Lung (tissue), 12 donors: Measurements from ENCODE around the gene ZNF764. TPM values are rescaled to one million over a fixed set of nuclear protein-coding genes. Genes with fewer than 3 reads are reported as not detected.
A peak's percentile ranks its signal among the peaks of the same experiment; 100 is the strongest.

Source experiments
- ATAC-seq: fragments of 200-7000 bp; cut with Tn5 transposase; one replicate; pipeline ENCODE4 v1.9.1; 2020; ENCODE audit warnings: moderate number of reproducible peaks; ENCODE audit not compliant: insufficient read depth, low FRiP score
- DNase-seq, 3 donors: peaks; one replicate each; pipeline ENCODE4 v3.0.0-alpha.2; 2013 to 2017
- H3K27ac ChIP-seq, 2 donors: one replicate each; pipeline ENCODE4 v1.5.1; 2013; ENCODE audit warnings: mild to moderate bottlenecking in 2 of 2, moderate library complexity in 2 of 2, control low read depth in 1 of 2, inconsistent platforms in 1 of 2, low read depth in 1 of 2, low read length in 1 of 2
- H3K27me3 ChIP-seq, 3 donors: one replicate each; pipeline ENCODE4 v1.5.1; 2013; ENCODE audit warnings: low read length in 2 of 3; ENCODE audit not compliant: control insufficient read depth in 3 of 3, insufficient read depth in 3 of 3
- H3K36me3 ChIP-seq, 4 donors: one replicate each; pipeline ENCODE4 v1.5.1; 2013; ENCODE audit warnings: low read length in 4 of 4, mild to moderate bottlenecking in 1 of 4, moderate library complexity in 1 of 4; ENCODE audit not compliant: control insufficient read depth in 4 of 4, insufficient read depth in 4 of 4
- H3K4me1 ChIP-seq, 5 donors: one replicate each; pipeline ENCODE4 v1.5.1; 2013; ENCODE audit warnings: low read length in 5 of 5, mild to moderate bottlenecking in 2 of 5, moderate library complexity in 1 of 5; ENCODE audit not compliant: control insufficient read depth in 5 of 5, insufficient read depth in 5 of 5
- H3K4me3 ChIP-seq: one replicate; pipeline ENCODE4 v1.5.1; 2013; ENCODE audit warnings: mild to moderate bottlenecking, control low read depth, moderate library complexity
- H3K9ac ChIP-seq, 2 donors: one replicate each; pipeline ENCODE4 v1.5.1; 2013; ENCODE audit warnings: low read length in 2 of 2, control low read depth in 1 of 2; ENCODE audit not compliant: insufficient read depth in 1 of 2
- H3K9me3 ChIP-seq, 4 donors: one replicate each; pipeline ENCODE4 v1.5.1; 2013; ENCODE audit warnings: low read length in 3 of 4, mild to moderate bottlenecking in 1 of 4, moderate library complexity in 1 of 4; ENCODE audit not compliant: control insufficient read depth in 4 of 4, insufficient read depth in 3 of 4
- CTCF ChIP-seq: IDR thresholded peaks from 2 replicates; pipeline ENCODE4 v1.5.1; 2012; ENCODE audit warnings: mild to moderate bottlenecking; ENCODE audit errors: control extremely low read depth, extremely low read depth
- WGBS, 2 donors: extraction: QIAGEN DNeasy Blood & Tissue Kit; methylation state at CpG; one replicate each; pipeline ENCODE4 v1.1.7; 2013; 5-methylcytosine and 5-hydroxymethylcytosine counted together
- polyA plus RNA-seq, 2 donors: library from polyadenylated mRNA; stranded (reverse); fragments of 200-250 nt; gene quantifications; one replicate each; pipeline ENCODE4 v1.2.1, GENCODE V29; 2013
- total RNA-seq, 2 donors: library from RNA; depleted of rRNA in 1 of 2; stranded (reverse); fragments of >200 nt in 1 of 2; gene quantifications; one replicate each; pipeline ENCODE4 v1.2.1, GENCODE V29; 2014 to 2021
- donor health status: control.
- donor health status: control.
- donor health status: Bipolar disorder and iron deficiency.
- donor health status: healthy.
- donor health status: DM: yes; HTN: yes; CAD: no.

Gene ZNF764
- total and polyA plus RNA-seq, 4 donors, result 4.9 to 12.6 (median 8.3) TPM

GRCh38 chr16:30521476-30521872 is 36.7 kb downstream of the ZNF764 start:
- DNase-seq, result no peak
- Histone ChIP-seq H3K27me3 (no peaks in the 10 kb centered on the region), H3K27ac (no peak overlapping the region), H3K9ac (no peak overlapping the region), H3K9me3 (no peaks in the 10 kb centered on the region), H3K4me3 (no peak overlapping the region), H3K4me1 (peaks cover 0 to 9% (median 0%) of the 10 kb centered on the region in 5 donors), H3K36me3 (peaks cover 0 to 18% (median 4%) of the 10 kb centered on the region in 4 donors)
- WGBS, 2 donors, result 87 to 94% methylated on average over 7 of the region's 7 CpGs
- no peak for ATAC-seq
- no peak for TF ChIP-seq CTCF

- H3K36me3 ChIP-seq, result peaks cover 0 to 15% (median under 1%) of the 10 kb centered on the region in 4 donors
- no peak for ATAC-seq
- TF ChIP-seq CTCF, result no peak
Measured at GRCh38 chr16:30519120-30520049, 38.8 kb downstream of the ZNF764 start.

GRCh38 chr16:30518552-30518951 is 39.6 kb downstream of the ZNF764 start:
- Histone ChIP-seq H3K9ac (no peak overlapping the region), H3K36me3 (peaks cover 0 to 18% (median 0%) of the 10 kb centered on the region in 4 donors), H3K27ac (no peak overlapping the region), H3K4me3 (no peak overlapping the region), H3K27me3 (no peaks in the 10 kb centered on the region), H3K9me3 (no peaks in the 10 kb centered on the region), H3K4me1 (peaks cover 0 to 6% (median 0%) of the 10 kb centered on the region in 5 donors)
- 90 to 96% methylated on average over 10 of the region's 10 CpGs for WGBS, 2 donors
- no peak for TF ChIP-seq CTCF
- DNase-seq, result no peak
- no peak for ATAC-seq

More at GRCh38 chr16:30519120-30520049, 38.8 kb downstream of the ZNF764 start:
- Histone ChIP-seq H3K27me3 (no peaks in the 10 kb centered on the region), H3K9ac (no peak overlapping the region), H3K4me1 (peaks cover 0 to 6% (median 0%) of the 10 kb centered on the region in 5 donors), H3K27ac (peak overlapping the region in 1 of 2 donors; percentile 20), H3K4me3 (no peak overlapping the region), H3K9me3 (no peaks in the 10 kb centered on the region)
- no peak for DNase-seq
- 89 to 94% methylated on average over 20 of the region's 20 CpGs for WGBS, 2 donors
